Measurements from ENCODE around the gene PIPOX. TPM values are rescaled to one million over a fixed set of nuclear protein-coding genes. Genes with fewer than 3 reads are reported as not detected.

PIPOX gene
- total RNA-seq, 3 donors from 2014 or later: 1.3 to 3.0 (median 2.9) TPM

DNA sequence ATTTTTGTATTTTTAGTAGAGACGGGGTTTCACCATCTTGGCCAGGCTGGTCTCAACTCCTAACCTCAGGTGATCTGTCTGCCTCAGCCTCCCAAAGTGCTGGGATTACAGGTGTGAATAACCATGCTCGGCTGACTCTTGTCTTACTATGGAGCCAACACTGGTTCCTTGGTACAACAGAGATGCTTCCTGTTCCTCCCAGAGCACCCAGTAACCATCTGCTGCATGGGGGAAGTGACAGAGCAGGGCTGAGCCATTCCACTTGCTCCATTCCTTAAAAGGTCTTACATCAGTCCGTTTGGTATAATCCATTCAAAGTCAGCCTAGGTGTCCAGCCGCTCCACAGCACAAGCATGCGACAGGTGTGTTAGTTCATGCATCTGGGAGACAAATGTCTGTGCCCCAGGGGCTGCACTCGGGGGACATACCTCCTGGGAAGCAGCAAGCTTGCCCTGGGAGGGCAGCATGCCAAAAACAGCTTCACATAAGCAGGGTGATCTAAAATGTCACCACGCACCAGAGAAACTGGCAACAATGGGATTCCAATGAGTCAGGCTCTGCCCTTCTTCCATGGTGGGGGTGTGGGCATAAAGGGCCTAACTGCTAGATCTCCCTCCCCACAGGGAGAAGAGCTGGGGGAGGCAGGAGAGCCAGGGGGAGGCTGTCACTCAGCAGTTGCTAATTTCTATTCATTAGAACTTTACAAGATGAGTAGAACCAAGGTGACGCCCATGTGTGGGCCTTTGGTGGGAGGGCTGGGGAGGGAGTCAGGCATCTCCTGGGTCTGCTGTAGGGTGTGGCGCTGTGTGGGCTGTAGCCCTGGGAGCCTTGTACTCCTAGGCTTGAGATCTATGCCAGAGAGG lies 35.5 kb downstream of the PIPOX start:
- no peak for DNase-seq (ENCODE audit: low spot score in 2 of 2)
- Histone ChIP-seq H3K4me3 (no peak overlapping the region), H3K27me3 (no peaks in the 10 kb centered on the region), H3K36me3 (peaks cover 7% of the 10 kb centered on the region), H3K4me1 (no peaks in the 10 kb centered on the region), H3K27ac (no peak overlapping the region), H3K9me3 (no peaks in the 10 kb centered on the region)
- no peak for TF ChIP-seq POLR2AphosphoS5 (IDR thresholded peaks at IDR 0.05)
- no peak for TF ChIP-seq POLR2A (IDR thresholded peaks at IDR 0.05)
- no peak for TF ChIP-seq CTCF (IDR thresholded peaks at IDR 0.05)
- intact Hi-C loops (cut with DNase I; ENCODE audit: low total_unique reads): no loop called here

DNA sequence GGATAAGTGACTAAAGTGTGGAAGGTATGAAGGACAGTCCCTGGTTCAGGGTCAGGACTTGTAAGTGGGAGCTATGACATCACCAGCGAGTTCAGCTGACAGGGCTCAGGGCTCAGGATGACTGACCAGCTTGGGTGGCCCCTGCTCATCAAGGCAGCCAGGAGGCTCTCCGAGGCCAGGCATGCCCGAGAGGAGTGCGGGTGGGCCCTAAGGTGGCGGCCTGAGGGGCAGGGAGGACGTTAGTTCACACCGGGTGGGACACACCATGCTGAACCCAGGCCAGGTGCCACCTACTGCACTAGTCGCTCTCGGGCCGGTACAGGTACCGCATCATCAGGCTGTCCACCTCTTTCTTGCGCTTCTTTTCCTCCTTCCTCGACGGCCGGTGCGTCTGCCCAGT lies 36.5 kb downstream of the PIPOX start:
- H3K27ac ChIP-seq: no peak overlapping the region
- TF ChIP-seq POLR2A (IDR thresholded peaks at IDR 0.05): no peak
- no peak for TF ChIP-seq POLR2AphosphoS5 (IDR thresholded peaks at IDR 0.05)
- no peak for TF ChIP-seq CTCF (IDR thresholded peaks at IDR 0.05)
- no peak overlapping the region for H3K4me3 ChIP-seq
- no peaks in the 10 kb centered on the region for H3K9me3 ChIP-seq
- intact Hi-C loops (cut with DNase I; ENCODE audit: low total_unique reads): no loop called here
- H3K27me3 ChIP-seq: no peaks in the 10 kb centered on the region
- no peak for DNase-seq (ENCODE audit: low spot score in 2 of 2)
- no peaks in the 10 kb centered on the region for H3K4me1 ChIP-seq
- H3K36me3 ChIP-seq: peaks cover 7% of the 10 kb centered on the region

DNA sequence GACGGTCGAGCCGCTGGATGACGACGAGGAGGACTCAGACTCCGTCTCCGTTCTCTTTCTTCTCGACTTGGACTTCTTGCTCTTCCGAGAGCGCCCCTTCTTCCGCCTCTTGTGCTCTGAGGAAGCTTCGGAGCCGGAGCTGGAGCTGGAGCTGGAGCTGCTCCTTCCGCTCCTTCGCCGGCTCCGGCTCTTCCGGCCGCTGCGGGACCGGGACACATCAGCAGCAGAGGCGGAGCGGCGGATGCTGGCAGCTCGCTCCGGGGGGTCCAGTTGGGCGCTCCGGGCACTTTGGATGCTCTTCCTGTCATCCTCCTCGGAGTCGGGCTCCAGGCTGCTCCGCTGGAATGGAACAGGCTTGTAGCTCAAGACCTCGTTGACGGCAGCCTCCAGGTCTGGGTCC lies 36.9 kb downstream of the PIPOX start:
- H3K9me3 ChIP-seq: no peaks in the 10 kb centered on the region
- H3K4me3 ChIP-seq: no peak overlapping the region
- no peak for TF ChIP-seq CTCF (IDR thresholded peaks at IDR 0.05)
- no peak for TF ChIP-seq POLR2A (IDR thresholded peaks at IDR 0.05)
- TF ChIP-seq POLR2AphosphoS5 (IDR thresholded peaks at IDR 0.05): no peak
- intact Hi-C loops (cut with DNase I; ENCODE audit: low total_unique reads): no loop called here
- H3K27me3 ChIP-seq: no peaks in the 10 kb centered on the region
- H3K36me3 ChIP-seq: peaks cover 7% of the 10 kb centered on the region
- H3K27ac ChIP-seq: no peak overlapping the region
- H3K4me1 ChIP-seq: no peaks in the 10 kb centered on the region
- no peak for DNase-seq (ENCODE audit: low spot score in 2 of 2)

DNA sequence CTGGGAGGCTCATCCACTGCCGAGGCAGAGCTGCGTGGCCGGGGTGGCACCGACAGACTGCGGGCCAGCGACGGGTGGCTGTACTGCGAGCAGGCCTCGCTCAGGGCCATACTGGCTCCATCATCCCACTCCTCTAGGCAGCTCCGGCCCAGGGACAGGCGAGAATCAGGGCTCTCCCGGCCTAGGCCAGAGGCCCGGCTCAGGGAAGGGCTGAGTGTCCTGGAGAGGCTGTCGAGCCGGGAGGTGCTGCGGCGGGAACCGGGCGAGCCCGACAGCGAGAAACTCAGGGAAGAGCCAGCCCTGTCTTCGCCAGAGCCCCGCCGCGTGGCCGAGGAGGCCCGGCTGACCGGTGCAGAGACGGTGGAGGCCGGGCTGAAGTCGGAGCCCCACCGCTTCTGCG lies 37.4 kb downstream of the PIPOX start:
- H3K4me1 ChIP-seq: no peaks in the 10 kb centered on the region
- DNase-seq (ENCODE audit: low spot score in 2 of 2): no peak
- H3K9me3 ChIP-seq: no peaks in the 10 kb centered on the region
- TF ChIP-seq CTCF (IDR thresholded peaks at IDR 0.05) (no peak), POLR2AphosphoS5 (IDR thresholded peaks at IDR 0.05) (no peak), POLR2A (IDR thresholded peaks at IDR 0.05) (no peak)
- no peak overlapping the region for H3K4me3 ChIP-seq
- no peak overlapping the region for H3K27ac ChIP-seq
- intact Hi-C loops (cut with DNase I; ENCODE audit: low total_unique reads): no loop called here
- H3K36me3 ChIP-seq: peaks cover 7% of the 10 kb centered on the region
- no peaks in the 10 kb centered on the region for H3K27me3 ChIP-seq

GRCh38 chr17:29080965-29081364 lies 38.0 kb downstream of the PIPOX start:
- H3K36me3 ChIP-seq: peaks cover 7% of the 10 kb centered on the region
- DNase-seq (ENCODE audit: low spot score in 2 of 2): no peak

More at GRCh38 chr17:29080965-29081364, 38.0 kb downstream of the PIPOX start:
- no peaks in the 10 kb centered on the region for H3K27me3 ChIP-seq
- no peaks in the 10 kb centered on the region for H3K9me3 ChIP-seq
- H3K27ac ChIP-seq: no peak overlapping the region
- no peaks in the 10 kb centered on the region for H3K4me1 ChIP-seq
- no peak overlapping the region for H3K4me3 ChIP-seq
- TF ChIP-seq POLR2A (IDR thresholded peaks at IDR 0.05): no peak
- intact Hi-C loops (cut with DNase I; ENCODE audit: low total_unique reads): no loop called here
